H1 (cell line): ENCODE data around the gene C2. TPM values are rescaled to one million over a fixed set of nuclear protein-coding genes. Genes with fewer than 3 reads are reported as not detected.

Source experiments
- CTCF ChIA-PET: fragments of 300-600 bp; sonication (Branson Sonifier 250); formaldehyde crosslinking; loops from one replicate; lab custom pipeline; 2021; ENCODE audit not compliant: partially characterized antibody; lab: Charles Lee
- POLR2A ChIA-PET: fragments of 300-600 bp; sonication (Branson Sonifier 250); formaldehyde crosslinking; loops from one replicate; lab custom pipeline; 2021; ENCODE audit warnings: inconsistent platforms; ENCODE audit not compliant: partially characterized antibody; lab: Charles Lee
- DNase-seq, 2 experiments: peaks; one replicate each; pipeline versions ENCODE4 v3.0.0 to v3.0.0-alpha.2; 2010 to 2022; ENCODE audit warnings: low spot score in 2 of 2, low read depth in 1 of 2, mixed read lengths in 1 of 2
- FAIRE-seq: peaks from 2 replicates; lab custom pipeline; 2011; peaks lifted over from hg19 to GRCh38; lab: Jason Lieb, UNC
- H2AFZ ChIP-seq: 2 replicates; pipeline ENCODE4 v1.8.1; 2012; ENCODE audit warnings: low read length, inconsistent platforms
- H2AK5ac ChIP-seq: 2 replicates; pipeline ENCODE4 v1.6.1; 2013; ENCODE audit warnings: low read depth, low read length
- H2BK120ac ChIP-seq: replicated peaks from 2 replicates; pipeline ENCODE3; 2013; ENCODE audit warnings: low read depth, low read length, inconsistent platforms
- H2BK12ac ChIP-seq: 2 replicates; pipeline ENCODE4 v1.6.1; 2013; ENCODE audit warnings: low read depth, low read length
- H2BK15ac ChIP-seq: 2 replicates; pipeline ENCODE4 v1.6.1; 2013; ENCODE audit warnings: low read length
- H2BK20ac ChIP-seq: 2 replicates; pipeline ENCODE4 v1.6.1; 2013; ENCODE audit warnings: low read length
- H2BK5ac ChIP-seq: 2 replicates; pipeline ENCODE4 v1.6.1; 2013; ENCODE audit warnings: low read depth, low read length
- H3K14ac ChIP-seq: 2 replicates; pipeline ENCODE4 v1.6.1; 2013; ENCODE audit warnings: inconsistent platforms; ENCODE audit not compliant: insufficient read length
- H3K18ac ChIP-seq: 2 replicates; pipeline ENCODE4 v1.6.1; 2013; ENCODE audit warnings: low read length; ENCODE audit errors: extremely low read depth
- H3K23ac ChIP-seq: 2 replicates; pipeline ENCODE4 v1.6.1; 2013; ENCODE audit warnings: inconsistent platforms; ENCODE audit not compliant: insufficient read length
- H3K23me2 ChIP-seq: 2 replicates; pipeline ENCODE4 v1.6.1; 2013; ENCODE audit warnings: low read depth, low read length
- H3K27ac ChIP-seq: 2 replicates; pipeline ENCODE4 v1.6.1; 2011; ENCODE audit warnings: low read depth, low read length, inconsistent platforms
- H3K27me3 ChIP-seq, 4 experiments: replicated peaks in 1 of 4; 1 replicate in 1 of 4; 2 replicates in 3 of 4; pipeline versions ENCODE4 v1.6.1 to v1.8.1; 2011 to 2013; ENCODE audit warnings: low read length in 3 of 4, mild to moderate bottlenecking in 3 of 4, inconsistent platforms in 2 of 4, mixed read lengths in 2 of 4, moderate library complexity in 1 of 4; ENCODE audit not compliant: control insufficient read depth in 3 of 4, insufficient read depth in 3 of 4; ENCODE audit errors: extremely low read depth in 1 of 4
- H3K36me3 ChIP-seq, 4 experiments: 2 replicates each; pipeline versions ENCODE4 v1.6.1 to v1.8.1; 2011 to 2013; ENCODE audit warnings: mild to moderate bottlenecking in 4 of 4, low read length in 3 of 4, moderate library complexity in 2 of 4, control low read depth in 1 of 4, inconsistent platforms in 1 of 4; ENCODE audit not compliant: insufficient read depth in 4 of 4, control insufficient read depth in 2 of 4
- H3K4ac ChIP-seq: replicated peaks from 2 replicates; pipeline ENCODE3; 2013; ENCODE audit warnings: low read length, low read depth, mixed read lengths, inconsistent platforms; ENCODE audit not compliant: insufficient read length
- H3K4me1 ChIP-seq, 4 experiments: replicated peaks in 1 of 4; 1 replicate in 1 of 4; 2 replicates in 3 of 4; pipeline versions ENCODE4 v1.6.1 to v1.8.1; 2011 to 2013; ENCODE audit warnings: low read length in 3 of 4, inconsistent platforms in 2 of 4, mixed read lengths in 1 of 4; ENCODE audit not compliant: insufficient read depth in 4 of 4, control insufficient read depth in 3 of 4
- H3K4me2 ChIP-seq, 2 experiments: 2 replicates each; pipeline versions ENCODE4 v1.6.1 to v1.8.1; 2011 to 2013; ENCODE audit warnings: low read depth in 2 of 2, low read length in 2 of 2, control low read depth in 1 of 2, inconsistent platforms in 1 of 2, mild to moderate bottlenecking in 1 of 2; ENCODE audit not compliant: insufficient read depth in 1 of 2
- H3K4me3 ChIP-seq, 4 experiments: fragments of 200-600, 300-600 bp in 1 of 4; sonication (generic), shearing (Covaris generic), sonication (Bioruptor Twin) in 1 of 4; 2 replicates each; pipeline versions ENCODE4 v1.5.1 to v1.8.1; 2011 to 2016; ENCODE audit warnings: low read length in 4 of 4, low read depth in 3 of 4, control low read depth in 2 of 4, inconsistent platforms in 2 of 4, mild to moderate bottlenecking in 2 of 4, mixed read lengths in 1 of 4, moderate library complexity in 1 of 4; ENCODE audit not compliant: insufficient read depth in 2 of 4; ENCODE audit errors: extremely low read depth in 1 of 4
- H3K56ac ChIP-seq: replicated peaks from 2 replicates; pipeline ENCODE3; 2013; ENCODE audit warnings: low read depth, mild to moderate bottlenecking, mixed read lengths, low read length, inconsistent platforms; ENCODE audit not compliant: insufficient read length
- H3K79me1 ChIP-seq: 2 replicates; pipeline ENCODE4 v1.6.1; 2013; ENCODE audit warnings: low read depth, low read length, control low read depth
- H3K79me2 ChIP-seq, 2 experiments: 2 replicates each; pipeline versions ENCODE4 v1.6.1 to v1.8.1; 2012 to 2013; ENCODE audit warnings: low read length in 2 of 2, mild to moderate bottlenecking in 2 of 2, inconsistent platforms in 1 of 2; ENCODE audit not compliant: insufficient read depth in 2 of 2, control insufficient read depth in 1 of 2
- H3K9ac ChIP-seq, 4 experiments: replicated peaks in 1 of 4; 1 replicate in 1 of 4; 2 replicates in 3 of 4; pipeline versions ENCODE4 v1.6.1 to v1.8.1; 2011 to 2013; ENCODE audit warnings: low read depth in 3 of 4, low read length in 3 of 4, control low read depth in 2 of 4, mild to moderate bottlenecking in 2 of 4, moderate library complexity in 2 of 4, inconsistent platforms in 1 of 4; ENCODE audit errors: extremely low read depth in 1 of 4
- H3K9me3 ChIP-seq, 2 experiments: 2 replicates each; pipeline versions ENCODE4 v1.6.1 to v1.8.1; 2012 to 2013; ENCODE audit warnings: mild to moderate bottlenecking in 2 of 2, moderate library complexity in 2 of 2, control low read depth in 1 of 2, inconsistent platforms in 1 of 2, low read depth in 1 of 2, low read length in 1 of 2, mixed read lengths in 1 of 2; ENCODE audit not compliant: insufficient read depth in 2 of 2
- H4K20me1 ChIP-seq, 2 experiments: replicated peaks in 1 of 2; 2 replicates each; pipeline versions ENCODE3 to v1.8.1; 2011 to 2013; ENCODE audit warnings: inconsistent platforms in 2 of 2, low read length in 2 of 2, mild to moderate bottlenecking in 1 of 2; ENCODE audit not compliant: insufficient read depth in 2 of 2, control insufficient read depth in 1 of 2
- H4K5ac ChIP-seq: 2 replicates; pipeline ENCODE4 v1.6.1; 2013; ENCODE audit warnings: low read length, low read depth, mixed read lengths, inconsistent platforms; ENCODE audit not compliant: insufficient read length
- H4K8ac ChIP-seq: 2 replicates; pipeline ENCODE4 v1.8.0; 2013; ENCODE audit warnings: mild to moderate bottlenecking, moderate library complexity, low read length, inconsistent platforms; ENCODE audit not compliant: insufficient read depth; ENCODE audit errors: extremely low read depth
- H4K91ac ChIP-seq: replicated peaks from 2 replicates; pipeline ENCODE3; 2013; ENCODE audit warnings: low read length, mixed read lengths, inconsistent platforms; ENCODE audit not compliant: insufficient read length
- CBX5 ChIP-seq: fragments of 300-800, 300-1000 bp; sonication (generic); IDR thresholded peaks from 2 replicates; pipeline ENCODE4 v1.7.1; 2016; ENCODE audit warnings: antibody characterized with exemption, low read length, low read depth
- EGR1 ChIP-seq: IDR thresholded peaks from 2 replicates; pipeline ENCODE4 v1.6.1; 2011; ENCODE audit warnings: low read depth, low read length, borderline replicate concordance
- EP300 ChIP-seq, 2 experiments: IDR thresholded peaks; 1 replicate in 1 of 2; 2 replicates in 1 of 2; pipeline ENCODE4 v1.6.1; 2011 to 2012; ENCODE audit warnings: low read depth in 2 of 2, low read length in 2 of 2, mild to moderate bottlenecking in 2 of 2, borderline replicate concordance in 1 of 2, inconsistent platforms in 1 of 2, moderate library complexity in 1 of 2
- GABPA ChIP-seq: IDR thresholded peaks from 2 replicates; pipeline ENCODE4 v1.6.1; 2011; ENCODE audit warnings: mild to moderate bottlenecking, low read length, moderate library complexity, borderline replicate concordance; ENCODE audit not compliant: insufficient read depth
- RFX5 ChIP-seq: IDR thresholded peaks from 2 replicates; pipeline ENCODE4 v1.6.1; 2011; ENCODE audit warnings: low read depth, low read length, improper control_type of control experiment, borderline replicate concordance
- SUZ12 ChIP-seq: fragments of 200-600 bp; sonication (generic); IDR thresholded peaks from 2 replicates; pipeline ENCODE4 v1.6.1; 2012; ENCODE audit warnings: mild to moderate bottlenecking, inconsistent platforms, low read length, moderate library complexity, mixed read lengths
- TEAD4 ChIP-seq: IDR thresholded peaks from 2 replicates; pipeline ENCODE4 v1.6.1; 2012; ENCODE audit warnings: low read depth, low read length, inconsistent platforms, mixed read lengths
- WGBS, 2 experiments: shearing (Covaris generic) in 1 of 2; methylation state at CpG; one replicate each; pipeline versions ENCODE4 v1.1.6 to v1.1.7; 2013 to 2015; ENCODE audit warnings: low lambda C conversion rate in 2 of 2, mixed read lengths in 2 of 2, inconsistent platforms in 1 of 2, low coverage in 1 of 2, missing lambda C conversion rate in 1 of 2; ENCODE audit not compliant: insufficient replicate concordance in 2 of 2, insufficient coverage in 1 of 2, insufficient read length in 1 of 2; ENCODE audit errors: extremely low coverage in 1 of 2, missing lambda C conversion rate in 1 of 2; 5-methylcytosine and 5-hydroxymethylcytosine counted together
- polyA plus RNA-seq, 7 experiments: library from polyadenylated mRNA; depleted of rRNA in 3 of 7; stranded (reverse) in 5 of 7; unstranded in 2 of 7; fragments of >200 nt in 5 of 7; fragments of 200-250 nt in 2 of 7; gene quantifications; 1 replicate in 5 of 7; 2 replicates in 1 of 7; 4 replicates in 1 of 7; pipeline versions ENCODE4 v1.2.1 to v1.2.3, GENCODE V29; 2011 to 2013; ENCODE audit warnings: missing spikeins in 2 of 7, mixed read lengths in 2 of 7
- total RNA-seq: library from RNA; stranded (reverse); fragmentation: NEBNext Ultra II Directional; extraction: Animal tissue kit (Norgen Biotek cat#: 25700); gene quantifications from 2 replicates; pipeline ENCODE4 v1.2.1, GENCODE V29; 2021
- TF ChIP-seq, protein P1 (sequence below): IDR thresholded peaks from 2 replicates; pipeline ENCODE4 v1.6.1; 2012; ENCODE audit warnings: inconsistent platforms

C2 gene
- total and polyA plus RNA-seq, 2 of the 8 experiments (the other 6 are each of a cell fraction or from before 2014, with no cell fraction given) = 0.26 to 0.38 TPM

GRCh38 chr6:31911826-31912585 lies 15.5 kb upstream of the C2 start:
- no peak overlapping the region for H4K91ac ChIP-seq
- TF ChIP-seq EGR1 = no peak
- TF ChIP-seq, protein P1, sequence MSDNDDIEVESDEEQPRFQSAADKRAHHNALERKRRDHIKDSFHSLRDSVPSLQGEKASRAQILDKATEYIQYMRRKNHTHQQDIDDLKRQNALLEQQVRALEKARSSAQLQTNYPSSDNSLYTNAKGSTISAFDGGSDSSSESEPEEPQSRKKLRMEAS = no peak
- TF ChIP-seq CBX5 = no peak
- TF ChIP-seq RFX5 = no peak
- no peak for TF ChIP-seq TEAD4
- no peak for TF ChIP-seq SUZ12
- no peak for TF ChIP-seq EP300 (IDR thresholded peaks at IDR 0.05; ENCODE audit: borderline replicate concordance in 1 of 2, low read depth in 2 of 2, low read length in 2 of 2)
- no peak for TF ChIP-seq GABPA
- H3K4ac ChIP-seq = no peak overlapping the region
- no peaks in the 10 kb centered on the region for H3K4me1 ChIP-seq
- no peak overlapping the region for H3K18ac ChIP-seq
- H2AK5ac ChIP-seq = no peak overlapping the region
- WGBS, 2 experiments = 85% methylated on average over 11 of the region's 11 CpGs; no CpG with 5 or more reads in 1 of the 2 experiments
- H2BK20ac ChIP-seq = no peak overlapping the region
- no peaks in the 10 kb centered on the region for H4K20me1 ChIP-seq
- H3K79me2 ChIP-seq = no peaks in the 10 kb centered on the region
- H3K14ac ChIP-seq = no peak overlapping the region
- no peak overlapping the region for H3K9ac ChIP-seq
- ChIA-PET CTCF (interaction anchor here (0.6 to 1.6 kb wide), 3 partner anchors 9 to 65 kb away, joined by 3 to 5 read pairs (median 3); no protein-coding TSS in a partner anchor), POLR2A (no interaction called here)
- no peak overlapping the region for H3K4me3 ChIP-seq
- H2BK5ac ChIP-seq = no peak overlapping the region
- H2BK120ac ChIP-seq = no peak overlapping the region
- no peaks in the 10 kb centered on the region for H3K36me3 ChIP-seq
- H4K8ac ChIP-seq = no peak overlapping the region
- DNase-seq (no peak), FAIRE-seq (no peak)
- H4K5ac ChIP-seq = no peak overlapping the region
- H3K4me2 ChIP-seq = no peak overlapping the region
- H2AFZ ChIP-seq = no peak overlapping the region
- H3K27ac ChIP-seq = no peak overlapping the region
- H3K27me3 ChIP-seq = no peaks in the 10 kb centered on the region
- H3K56ac ChIP-seq = no peak overlapping the region
- H2BK15ac ChIP-seq = no peak overlapping the region
- no peak overlapping the region for H3K23ac ChIP-seq
- no peaks in the 10 kb centered on the region; the same call in 1 of the 2 replicates for H3K23me2 ChIP-seq
- H3K79me1 ChIP-seq = no peaks in the 10 kb centered on the region
- no peaks in the 10 kb centered on the region for H3K9me3 ChIP-seq
- no peak overlapping the region for H2BK12ac ChIP-seq
